NCI-H2107 treated with DMSO at 0.1 percent for 48 hours (cell line): ENCODE results near the gene ENDOV.
"Not testable (repeated sequence)": the region's sequence is repeated elsewhere in the genome, so short reads cannot be mapped to it uniquely, and the experiment has no call there.

Experiments
- DNase-seq: peaks from one replicate; lab custom pipeline; 2025; ENCODE audit not compliant: unreplicated experiment; lab: John Stamatoyannopoulos, UW

ENDOV gene

GRCh38 chr17:80388175-80388574 is 26.8 kb upstream of the ENDOV start:
- no peak for DNase-seq

GRCh38 chr17:80388601-80389000 is 26.4 kb upstream of the ENDOV start:
- DNase-seq: no peak

GRCh38 chr17:80389011-80389995 is 25.7 kb upstream of the ENDOV start:
- DNase-seq: no peak

GRCh38 chr17:80393241-80393890 is 21.6 kb upstream of the ENDOV start:
- DNase-seq: no peak

- no peak for DNase-seq
Observed at GRCh38 chr17:80393961-80394360, 21.0 kb upstream of the ENDOV start.

- peak; percentile 27 for DNase-seq
Observed at GRCh38 chr17:80394629-80395216, 20.2 kb upstream of the ENDOV start.

- no peak for DNase-seq
Observed at GRCh38 chr17:80395402-80396151, 19.4 kb upstream of the ENDOV start.

GRCh38 chr17:80396157-80397033 is 18.6 kb upstream of the ENDOV start:
- DNase-seq: no peak

- no peak for DNase-seq
Observed at GRCh38 chr17:80397034-80397387, 18.0 kb upstream of the ENDOV start.

GRCh38 chr17:80397686-80398085 is 17.3 kb upstream of the ENDOV start:
- DNase-seq: no peak

GRCh38 chr17:80401086-80401485 is 13.9 kb upstream of the ENDOV start:
- not testable (repeated sequence) for DNase-seq

GRCh38 chr17:80402102-80402501 is 12.9 kb upstream of the ENDOV start:
- not testable (repeated sequence) for DNase-seq

GRCh38 chr17:80402959-80403358 is 12.0 kb upstream of the ENDOV start:
- no peak for DNase-seq

- no peak for DNase-seq
Observed at GRCh38 chr17:80406146-80406545, 8.8 kb upstream of the ENDOV start.

- DNase-seq: not testable (repeated sequence)
Observed at GRCh38 chr17:80407917-80408316, 7.0 kb upstream of the ENDOV start.

- no peak for DNase-seq
Observed at GRCh38 chr17:80408872-80409271, 6.1 kb upstream of the ENDOV start.

GRCh38 chr17:80409626-80410025 is 5.3 kb upstream of the ENDOV start:
- no peak for DNase-seq

GRCh38 chr17:80410441-80411087 is 4.4 kb upstream of the ENDOV start:
- DNase-seq: not testable (repeated sequence)

- peak; percentile 6 for DNase-seq
Observed at GRCh38 chr17:80413771-80414507, 1.0 kb upstream of the ENDOV start.
